NCI-H82 treated with DMSO at 0.1 percent for 48 hours (cell line): ENCODE measurements around the gene CDK18.

Experiments used
- DNase-seq: peaks from one replicate; lab custom pipeline; 2025; ENCODE audit not compliant: unreplicated experiment; lab: John Stamatoyannopoulos, UW

Gene CDK18

DNA sequence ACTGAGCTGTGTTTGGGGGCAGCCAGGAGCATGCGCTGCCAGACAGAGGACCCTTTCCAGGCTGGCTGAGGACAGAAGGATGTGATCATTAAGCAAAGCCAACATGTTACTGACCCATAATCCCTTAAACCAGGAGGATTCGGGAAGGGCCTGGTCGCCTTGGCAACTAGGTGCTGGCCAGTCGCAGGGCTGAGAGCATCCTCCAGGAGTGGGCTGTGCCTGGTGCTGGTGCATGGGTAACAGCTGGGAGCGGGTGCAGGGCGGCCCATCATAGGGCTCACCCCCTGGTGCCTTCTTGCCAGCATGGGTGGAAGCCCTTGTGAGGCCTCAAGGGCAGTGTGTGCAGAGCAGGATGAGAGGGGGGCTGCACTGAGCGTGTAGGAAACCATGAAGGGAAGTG, 17.2 kb downstream of the CDK18 start:
- DNase-seq = no peak

DNA sequence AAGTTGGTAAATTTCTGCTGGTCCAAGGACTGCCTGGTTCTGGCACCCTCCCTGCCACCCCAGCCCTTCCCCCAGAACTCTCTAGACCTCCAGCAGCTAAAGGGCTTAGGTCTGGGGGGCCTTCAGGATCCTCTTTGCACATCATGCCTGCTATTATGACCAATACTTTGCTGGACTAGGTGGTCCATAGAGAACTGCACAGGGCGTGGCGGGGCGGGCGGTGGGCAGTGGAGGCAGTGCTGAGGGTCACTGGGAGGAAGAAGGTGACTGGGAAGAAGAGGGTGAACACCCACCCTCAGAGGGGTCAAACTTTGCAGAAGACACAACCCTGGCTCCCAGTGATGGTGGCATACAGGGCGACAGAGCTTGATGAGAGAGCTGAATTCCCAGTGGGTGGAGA, 18.2 kb downstream of the CDK18 start:
- DNase-seq = no peak

DNA sequence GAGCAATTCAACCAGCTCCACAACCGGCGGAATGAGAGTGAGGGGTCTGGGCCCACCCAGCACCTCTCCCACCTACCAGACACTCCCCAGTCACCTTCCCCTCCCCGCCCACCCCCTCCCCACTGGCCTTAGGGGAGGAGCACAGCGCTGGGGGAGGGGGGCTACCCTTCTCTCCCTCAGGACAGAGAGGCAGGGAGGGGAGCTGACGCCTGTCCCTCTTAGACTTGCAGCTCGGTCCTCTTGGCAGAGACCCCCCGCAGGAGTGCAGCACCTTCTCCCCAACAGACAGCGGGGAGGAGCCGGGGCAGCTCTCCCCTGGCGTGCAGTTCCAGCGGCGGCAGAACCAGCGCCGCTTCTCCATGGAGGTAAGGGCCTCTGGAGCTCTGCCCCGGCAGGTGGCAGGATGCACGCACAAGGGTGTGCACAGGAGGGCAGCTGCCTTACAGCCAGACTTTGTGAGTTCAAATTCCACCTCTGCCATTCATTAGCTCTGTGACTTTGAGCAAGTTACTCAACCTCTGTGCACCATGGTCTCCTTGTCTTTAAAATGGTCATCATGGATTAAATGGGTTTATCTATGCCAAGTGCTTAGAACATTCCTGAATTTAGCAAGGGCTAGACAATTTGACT, 18.9 kb downstream of the CDK18 start:
- DNase-seq = no peak

DNA sequence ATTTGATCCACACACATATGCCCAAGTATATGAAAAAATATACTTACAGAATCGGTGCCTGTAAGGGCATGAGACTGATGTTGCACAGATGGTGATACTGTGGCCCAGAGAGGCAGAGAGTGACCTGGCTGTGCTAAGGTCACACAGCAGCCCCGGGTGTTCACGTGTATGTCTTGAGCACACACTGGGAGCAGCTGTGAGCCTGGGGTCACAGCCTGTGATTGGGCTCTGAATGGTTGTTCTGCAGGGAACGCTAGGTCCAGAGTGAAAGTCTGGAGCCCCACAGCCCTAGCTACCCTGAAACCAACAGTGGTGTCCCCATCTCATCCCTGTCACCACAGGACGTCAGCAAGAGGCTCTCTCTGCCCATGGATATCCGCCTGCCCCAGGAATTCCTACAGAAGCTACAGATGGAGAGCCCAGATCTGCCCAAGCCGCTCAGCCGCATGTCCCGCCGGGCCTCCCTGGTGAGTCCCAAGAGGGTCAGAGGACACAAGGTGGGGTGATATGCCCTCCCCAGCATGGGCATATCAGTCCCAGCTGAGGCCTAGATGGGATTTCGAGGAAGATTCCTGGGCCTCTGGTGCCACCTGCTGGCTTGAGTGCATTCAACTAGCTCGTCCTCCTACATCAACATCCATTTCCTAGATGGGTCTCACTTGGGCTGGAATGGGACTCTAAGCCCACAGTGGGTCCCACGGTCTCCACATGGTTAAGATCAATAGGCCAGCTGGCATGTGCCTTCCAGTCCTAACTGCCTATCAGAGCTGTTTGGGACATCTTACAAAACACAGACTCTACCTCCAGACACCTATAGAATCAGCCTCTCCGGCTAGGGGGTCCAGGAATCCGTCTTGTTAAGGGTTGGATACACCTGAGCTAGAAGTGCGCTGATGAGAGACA, 19.7 kb downstream of the CDK18 start:
- DNase-seq = peak; percentile 74

DNA sequence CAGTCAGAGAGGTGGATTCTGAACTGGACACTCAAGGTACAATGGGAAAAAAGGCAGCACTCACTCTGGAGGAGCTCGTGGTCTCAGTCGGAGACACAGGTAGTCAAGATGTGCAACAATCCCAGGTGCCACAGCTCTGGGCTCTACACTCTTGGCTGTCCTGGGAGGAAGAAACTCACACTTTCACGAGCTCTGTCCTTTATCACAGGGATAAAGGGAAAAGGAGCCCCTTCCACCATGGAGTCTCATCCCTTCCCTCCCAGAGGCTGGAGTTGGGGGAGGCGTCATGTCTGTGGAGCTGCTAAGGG, 20.3 kb downstream of the CDK18 start:
- no peak for DNase-seq

DNA sequence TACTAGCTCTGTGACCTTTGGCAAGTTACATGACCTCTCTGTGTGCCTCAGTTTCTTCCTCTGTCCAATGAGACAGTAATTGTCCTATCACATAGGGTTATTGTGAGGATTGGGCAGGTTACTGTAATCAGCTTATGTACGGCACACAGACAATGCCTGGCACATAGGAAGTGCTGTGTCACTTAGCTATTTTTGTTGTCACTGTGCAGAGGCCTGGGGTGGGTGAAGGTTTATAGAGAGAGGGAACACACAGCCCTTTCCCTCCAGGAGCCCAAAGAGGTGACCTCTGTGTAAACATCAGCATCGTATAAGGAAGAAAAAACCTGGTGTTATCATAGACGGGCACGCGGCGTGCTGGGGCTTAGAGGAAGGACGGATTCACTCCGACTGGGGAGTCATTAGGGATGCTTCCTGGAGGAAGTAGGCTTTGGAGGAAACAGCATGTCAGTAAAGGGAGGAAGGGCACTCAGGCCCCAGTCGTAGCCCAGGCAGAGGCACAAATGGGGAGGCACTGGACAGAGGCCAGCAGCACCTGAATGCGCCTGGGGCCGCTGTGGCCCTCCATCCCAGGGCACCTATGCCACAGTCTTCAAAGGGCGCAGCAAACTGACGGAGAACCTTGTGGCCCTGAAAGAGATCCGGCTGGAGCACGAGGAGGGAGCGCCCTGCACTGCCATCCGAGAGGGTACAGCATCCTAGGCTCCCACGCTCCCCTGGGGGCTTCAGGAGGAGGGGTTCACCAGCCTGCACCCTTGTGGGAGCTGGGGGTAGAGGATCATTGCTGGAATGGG, 21.2 kb downstream of the CDK18 start:
- DNase-seq = no peak

DNA sequence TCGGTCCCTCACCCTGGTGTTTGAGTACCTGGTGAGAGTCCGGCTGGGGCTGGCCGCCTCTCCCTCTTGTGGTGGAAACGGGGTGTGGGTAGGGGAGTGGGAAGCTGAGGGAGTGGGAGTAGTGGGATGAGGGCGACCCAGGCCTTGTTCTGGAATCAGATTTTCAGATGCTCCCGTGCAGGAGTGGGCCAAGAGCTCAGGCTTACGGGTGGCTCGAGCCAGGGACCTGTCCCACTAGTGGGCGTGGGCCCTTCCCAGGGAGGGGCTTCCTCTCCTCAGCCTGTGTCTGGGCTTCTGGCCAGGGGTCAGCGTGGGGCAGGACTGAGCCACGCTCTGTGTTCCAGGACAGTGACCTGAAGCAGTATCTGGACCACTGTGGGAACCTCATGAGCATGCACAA, 22.0 kb downstream of the CDK18 start:
- no peak for DNase-seq

DNA sequence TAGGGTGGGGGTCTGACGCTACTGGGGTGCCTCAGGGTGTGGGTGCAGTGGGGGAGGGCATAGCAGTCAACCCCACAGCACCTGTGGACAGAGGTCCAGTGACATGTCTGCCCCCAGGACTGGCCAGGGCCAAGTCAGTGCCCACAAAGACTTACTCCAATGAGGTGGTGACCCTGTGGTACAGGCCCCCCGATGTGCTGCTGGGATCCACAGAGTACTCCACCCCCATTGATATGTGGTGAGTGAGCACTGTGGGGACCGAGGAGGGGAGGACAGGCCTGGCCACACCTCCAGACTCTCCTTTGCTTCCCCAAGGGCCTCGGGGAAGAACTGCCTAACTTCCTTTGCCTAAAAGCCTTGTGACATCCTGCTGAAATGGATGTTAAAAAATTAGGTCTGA, 23.5 kb downstream of the CDK18 start:
- DNase-seq = no peak

DNA sequence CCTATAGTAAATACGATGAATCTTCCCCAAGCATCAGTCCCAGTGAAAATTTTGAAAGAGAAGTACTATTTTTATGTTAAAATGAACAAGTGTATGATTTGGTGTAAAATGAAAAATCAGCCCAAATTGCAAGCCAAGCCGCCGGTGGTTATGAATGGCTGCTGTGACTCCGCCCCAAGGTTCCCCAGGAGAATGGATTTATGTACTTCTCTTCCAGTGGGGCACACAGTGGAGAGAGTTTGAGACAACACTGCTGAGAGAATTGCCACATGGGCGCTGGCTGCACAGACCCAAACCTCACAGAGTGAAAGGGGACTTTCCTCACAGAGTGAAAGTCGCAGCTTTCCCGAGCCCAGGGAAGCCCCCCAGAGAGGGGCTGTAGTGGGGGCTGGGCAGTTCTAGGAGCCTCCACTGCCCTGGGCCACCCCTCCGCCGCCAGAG, 24.0 kb downstream of the CDK18 start:
- DNase-seq = no peak

DNA sequence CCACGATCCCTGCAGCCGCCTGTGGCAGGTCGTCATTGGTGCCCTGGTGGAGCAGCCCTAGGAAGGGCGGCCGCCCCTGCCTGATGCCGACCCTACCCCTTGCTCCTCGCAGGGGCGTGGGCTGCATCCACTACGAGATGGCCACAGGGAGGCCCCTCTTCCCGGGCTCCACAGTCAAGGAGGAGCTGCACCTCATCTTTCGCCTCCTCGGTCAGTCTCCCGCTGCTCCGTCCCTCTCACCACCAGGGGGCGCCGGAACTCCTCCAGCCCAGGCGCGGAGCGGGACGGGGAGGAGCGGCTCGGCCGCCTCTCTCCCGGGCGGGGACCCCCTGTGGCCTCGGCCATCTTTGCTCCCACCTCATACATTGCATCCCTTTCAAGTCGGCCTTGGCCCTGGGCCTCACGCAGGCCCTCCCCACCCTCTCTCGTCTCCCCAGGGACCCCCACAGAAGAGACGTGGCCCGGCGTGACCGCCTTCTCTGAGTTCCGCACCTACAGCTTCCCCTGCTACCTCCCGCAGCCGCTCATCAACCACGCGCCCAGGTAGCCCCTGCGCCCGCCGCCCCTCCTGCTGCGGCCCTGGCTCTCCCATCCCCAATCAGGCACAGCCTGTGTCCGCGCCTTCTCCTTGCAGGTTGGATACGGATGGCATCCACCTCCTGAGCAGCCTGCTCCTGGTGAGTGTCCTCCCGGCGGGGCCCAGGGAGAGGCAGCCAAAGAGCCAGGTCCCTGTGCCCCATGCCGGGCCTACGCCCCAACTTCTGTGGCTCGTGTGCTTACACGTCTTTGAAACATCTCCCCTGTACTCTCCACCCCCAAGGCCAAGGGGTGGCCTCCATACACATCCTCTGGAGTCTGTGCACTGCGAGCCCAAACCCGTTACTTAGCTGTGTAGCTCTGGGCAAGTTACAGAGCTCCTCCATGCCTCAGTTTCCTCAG, 24.7 kb downstream of the CDK18 start:
- DNase-seq = peak; percentile 37

DNA sequence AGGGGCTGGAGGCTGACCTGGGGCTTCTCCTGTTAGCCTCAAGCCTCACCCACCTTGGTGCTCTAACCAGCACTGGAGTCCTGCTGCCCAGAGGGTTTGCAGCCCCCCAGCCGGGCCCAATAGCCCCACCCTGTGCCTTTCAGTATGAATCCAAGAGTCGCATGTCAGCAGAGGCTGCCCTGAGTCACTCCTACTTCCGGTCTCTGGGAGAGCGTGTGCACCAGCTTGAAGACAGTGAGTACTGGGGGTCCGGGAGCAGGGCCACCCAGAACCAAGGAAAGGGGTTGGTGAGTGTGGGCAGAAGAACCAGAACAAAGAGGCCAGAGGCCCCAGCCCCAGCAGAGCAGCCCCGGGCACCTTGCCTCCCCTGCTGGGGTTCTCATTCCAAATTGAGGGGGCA, 25.6 kb downstream of the CDK18 start:
- no peak for DNase-seq

DNA sequence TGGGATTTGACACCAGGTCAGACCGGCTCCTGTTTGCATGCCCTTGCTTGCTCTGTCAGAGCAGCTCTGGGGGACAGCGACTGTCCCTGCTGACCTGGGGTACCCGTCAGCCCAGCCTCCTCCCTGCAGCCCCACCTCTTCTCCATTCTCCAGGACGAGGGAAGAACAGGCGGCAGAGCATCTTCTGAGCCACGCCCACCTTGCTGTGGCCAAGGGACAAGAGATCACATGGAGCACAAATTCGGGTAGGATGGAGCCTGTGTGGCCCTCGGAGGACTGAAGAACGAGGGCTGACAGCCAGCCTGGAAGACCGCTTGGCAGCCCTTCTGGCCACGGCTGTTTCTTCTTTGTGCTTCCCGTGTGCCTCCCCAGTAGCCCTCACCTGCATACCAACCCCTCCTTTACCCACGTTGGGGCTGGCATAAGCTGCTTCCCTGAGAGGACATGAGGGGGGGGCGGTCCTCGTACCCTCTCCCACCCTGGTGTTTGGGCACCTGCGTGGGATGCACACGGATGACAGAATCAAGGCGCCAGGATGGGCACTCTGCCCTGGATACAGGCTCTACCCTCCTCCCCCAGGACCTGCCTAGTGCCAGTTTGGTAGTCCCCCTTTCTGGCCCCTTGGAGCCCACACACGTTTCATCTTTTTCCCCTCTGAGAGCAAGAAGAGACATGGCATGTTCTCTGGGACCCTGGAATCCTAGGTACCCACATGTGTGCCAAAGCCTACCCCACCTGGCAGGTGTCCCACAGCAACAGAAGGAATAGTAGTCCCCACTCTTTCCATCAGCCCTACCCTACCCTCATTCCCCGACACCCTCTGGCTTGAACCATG, 26.9 kb downstream of the CDK18 start:
- no peak for DNase-seq

DNA sequence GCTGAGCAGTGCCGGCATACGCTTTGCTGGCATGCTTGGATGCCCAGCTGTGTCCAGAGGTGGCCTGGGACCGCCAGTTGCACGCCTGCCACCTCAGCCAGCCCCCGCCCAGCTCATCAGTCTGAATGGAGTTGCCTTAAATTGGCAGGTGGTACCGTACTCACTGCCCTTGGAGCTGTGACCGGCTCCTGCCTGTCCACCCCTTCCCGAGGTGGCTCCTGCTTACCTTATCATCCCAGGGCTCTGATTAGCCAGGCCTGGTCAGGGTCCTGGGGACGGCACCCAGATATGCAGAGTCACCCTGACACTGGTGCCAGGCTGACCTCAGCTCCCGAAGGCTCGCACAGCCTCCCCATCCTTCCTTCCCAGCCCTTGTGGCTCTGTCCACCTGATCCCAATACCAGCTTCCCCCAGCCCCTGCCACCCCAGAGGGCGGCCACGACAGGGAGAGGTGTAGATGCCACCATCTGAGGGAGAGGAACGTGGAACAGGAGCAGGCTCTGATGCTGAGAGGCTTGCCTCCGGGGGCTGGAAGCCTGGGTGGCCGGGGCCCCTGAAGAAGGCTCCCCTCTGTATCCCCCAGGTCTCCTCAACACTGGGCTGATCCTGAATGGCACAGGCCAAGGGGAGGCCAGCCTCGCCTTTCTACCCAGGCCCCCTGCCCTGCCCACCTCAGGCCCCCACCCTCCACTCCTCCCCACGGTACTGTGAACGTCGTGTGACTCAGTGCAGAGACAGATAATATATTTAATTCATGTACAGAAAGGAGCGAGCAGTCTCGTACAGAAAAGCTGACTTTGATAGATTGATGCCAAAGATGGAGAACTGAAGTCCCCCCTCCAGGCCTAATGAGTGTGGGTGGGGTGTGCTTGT, 27.8 kb downstream of the CDK18 start:
- DNase-seq = no peak

DNA sequence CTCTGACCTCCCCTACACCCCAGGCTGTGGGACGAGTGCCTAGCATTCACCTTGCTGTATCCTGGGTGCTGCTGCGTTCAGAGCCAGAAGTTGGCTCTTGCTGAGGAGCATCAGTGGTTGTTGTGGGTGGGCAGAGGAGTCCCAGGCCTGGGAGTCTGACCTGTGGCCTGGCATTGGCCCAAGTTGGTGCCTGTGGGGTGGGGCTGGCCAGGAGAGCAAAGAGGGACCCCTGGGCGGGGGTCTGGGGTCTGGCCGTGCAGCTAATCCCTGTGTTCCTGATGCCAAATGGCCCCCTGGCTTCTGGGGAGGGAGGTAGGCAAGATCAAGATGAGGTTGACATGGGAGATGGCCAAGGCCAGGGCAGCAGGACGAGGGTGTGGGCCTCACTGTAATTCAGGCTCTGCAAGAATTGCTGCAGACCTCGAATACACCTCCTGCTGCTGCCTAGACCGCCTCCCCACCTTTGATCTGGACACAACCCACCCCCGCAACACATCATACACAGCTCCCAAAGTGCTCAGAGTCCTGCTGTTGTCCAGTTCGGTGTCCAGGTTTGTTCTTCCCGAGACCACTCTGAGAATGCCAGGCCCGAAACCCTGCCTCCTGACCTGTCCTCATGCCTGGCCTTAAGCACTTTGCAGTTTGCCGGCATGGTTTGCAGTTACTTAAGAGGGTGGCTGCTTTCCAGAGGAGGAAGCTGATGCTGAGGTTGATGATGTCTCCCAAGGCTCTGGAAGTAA, 28.7 kb downstream of the CDK18 start:
- DNase-seq = no peak

DNA sequence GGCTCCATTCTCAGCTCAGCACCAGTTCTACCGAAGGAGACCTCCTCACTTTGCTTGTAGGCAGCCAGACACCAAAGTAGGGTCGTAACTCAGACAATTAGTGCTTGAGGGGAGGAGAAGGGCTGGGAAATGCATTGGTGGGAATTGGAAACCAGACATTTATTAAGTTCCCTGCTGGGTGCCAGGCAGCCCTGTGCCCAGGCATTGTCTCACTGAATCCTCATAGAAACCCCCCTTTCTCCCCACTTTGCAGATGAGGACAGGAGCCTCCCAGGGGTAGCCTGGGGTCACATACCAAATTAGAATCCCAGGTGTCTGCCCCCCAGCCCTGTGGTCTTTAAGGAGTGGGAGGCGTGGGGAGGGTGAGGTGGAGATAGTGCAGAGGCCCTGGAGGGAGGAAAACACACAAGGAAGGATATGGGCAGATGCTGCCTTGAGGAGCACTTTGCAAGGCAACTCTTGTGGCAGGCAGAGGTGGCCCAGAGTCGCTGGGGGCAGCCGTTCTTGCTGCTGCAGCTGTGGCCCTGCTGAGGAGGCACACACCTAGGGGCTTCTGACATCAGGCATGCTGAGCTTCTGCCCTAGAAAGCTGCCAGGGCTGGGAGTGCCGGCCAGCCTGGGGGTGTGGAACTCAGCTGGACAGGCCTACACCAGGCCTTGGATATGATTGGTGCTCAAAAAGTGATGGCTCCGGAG, 29.4 kb downstream of the CDK18 start:
- no peak for DNase-seq

DNA sequence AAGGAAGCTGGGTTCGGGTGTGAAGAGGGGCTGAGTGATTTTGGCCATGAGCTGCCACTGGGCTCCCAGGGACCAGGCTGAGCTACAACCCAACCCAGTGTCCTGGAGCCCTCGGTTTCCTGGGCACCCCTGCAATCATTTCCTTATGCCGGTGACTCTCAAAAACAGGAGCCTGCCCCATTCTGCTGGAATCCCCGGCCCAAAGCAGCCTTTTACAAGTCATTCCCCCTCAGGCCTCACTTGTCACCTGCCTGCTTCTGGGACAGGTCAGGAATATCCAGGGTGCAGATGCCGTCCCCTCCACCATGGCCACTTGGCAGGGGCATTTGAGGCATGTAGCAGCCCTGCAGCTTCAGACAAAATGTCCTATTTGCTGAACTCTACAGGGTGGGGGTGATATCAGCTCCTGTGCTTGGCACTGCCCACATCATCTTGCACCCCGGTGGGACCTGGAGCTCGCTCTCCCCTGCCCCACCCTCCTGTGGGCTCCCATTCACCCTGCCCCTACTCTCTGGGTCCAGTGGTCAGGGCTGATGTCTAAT, 30.0 kb downstream of the CDK18 start:
- no peak for DNase-seq

DNA sequence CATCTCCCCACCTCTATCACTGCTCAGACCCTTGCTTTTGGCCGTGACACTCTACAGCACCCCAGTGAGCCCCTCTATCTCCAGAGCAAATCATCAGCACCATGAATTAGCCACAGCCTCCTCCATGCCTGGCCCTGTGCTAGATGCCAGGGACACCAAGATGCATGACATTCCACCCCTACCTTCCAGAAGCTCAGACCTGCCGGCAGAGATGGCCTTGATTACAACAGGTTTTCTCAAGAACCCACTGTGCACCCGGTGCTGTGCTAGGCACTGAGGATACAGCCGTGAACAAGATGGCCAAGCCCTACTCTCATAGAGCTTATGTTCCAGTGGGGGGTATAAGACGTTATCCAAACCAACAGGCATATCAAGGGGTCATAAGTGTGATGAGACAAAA, 30.6 kb downstream of the CDK18 start:
- DNase-seq = no peak
